HL-60/S4 treated with phorbol 12-myristate 13-acetate at 8.2 ng/mL for 4 days and 3 days (cell line): ENCODE data around the gene PHLPP1.

ENCODE experiments used
- in situ Hi-C: fragments of 300-500 bp; cut with MboI; formaldehyde crosslinking; loops from 2 replicates; pipeline ENCODE4 v1.15.0; 2022; ENCODE audit warnings: low sequenced_read_pairs

PHLPP1 gene

GRCh38 chr18:62768558-62768943 is 53.2 kb downstream of the PHLPP1 start:
- in situ Hi-C loops: no loop called here

GRCh38 chr18:62769216-62769615 is 53.9 kb downstream of the PHLPP1 start:
- in situ Hi-C loops: no loop called here

GRCh38 chr18:62771494-62772270 is 56.3 kb downstream of the PHLPP1 start:
- in situ Hi-C loops: no loop called here

GRCh38 chr18:62772860-62773584 is 57.7 kb downstream of the PHLPP1 start:
- in situ Hi-C loops: no loop called here

- in situ Hi-C loops: no loop called here
Measured at GRCh38 chr18:62773691-62774090, 58.4 kb downstream of the PHLPP1 start.

GRCh38 chr18:62776024-62776570 is 60.8 kb downstream of the PHLPP1 start:
- in situ Hi-C loops: no loop called here

GRCh38 chr18:62777814-62778213 is 62.5 kb downstream of the PHLPP1 start:
- in situ Hi-C loops: no loop called here

- in situ Hi-C loops: no loop called here
Measured at GRCh38 chr18:62778976-62779869, 63.9 kb downstream of the PHLPP1 start.

GRCh38 chr18:62781262-62781661 is 65.9 kb downstream of the PHLPP1 start:
- in situ Hi-C loops: no loop called here

GRCh38 chr18:62781893-62782292 is 66.6 kb downstream of the PHLPP1 start:
- in situ Hi-C loops: no loop called here

GRCh38 chr18:62784338-62784965 is 69.1 kb downstream of the PHLPP1 start:
- in situ Hi-C loops: no loop called here

GRCh38 chr18:62784966-62785413 is 69.6 kb downstream of the PHLPP1 start:
- in situ Hi-C loops: no loop called here

GRCh38 chr18:62786689-62787088 is 71.3 kb downstream of the PHLPP1 start:
- in situ Hi-C loops: no loop called here

- in situ Hi-C loops: no loop called here
Measured at GRCh38 chr18:62788111-62788510, 72.8 kb downstream of the PHLPP1 start.

- in situ Hi-C loops: no loop called here
Measured at GRCh38 chr18:62788876-62789275, 73.5 kb downstream of the PHLPP1 start.

- in situ Hi-C loops: no loop called here
Measured at GRCh38 chr18:62790871-62791772, 75.8 kb downstream of the PHLPP1 start.

- in situ Hi-C loops: no loop called here
Measured at GRCh38 chr18:62792016-62792415, 76.7 kb downstream of the PHLPP1 start.

GRCh38 chr18:62795813-62796212 is 80.5 kb downstream of the PHLPP1 start:
- in situ Hi-C loops: no loop called here

GRCh38 chr18:62796216-62796621 is 80.9 kb downstream of the PHLPP1 start:
- in situ Hi-C loops: no loop called here
